Stimulated activated CD4-positive, alpha-beta T cell treated with anti-CD3 and anti-CD28 coated beads, TNF-alpha, amount 100 ng/mL, for 1 hour (primary cell): ENCODE data around the gene LGR4.

Experiments
- DNase-seq, 3 donors: peaks; one replicate each; pipeline ENCODE4 v3.0.0-alpha.2; 2020; ENCODE audit warnings: low read depth in 3 of 3, low spot score in 1 of 3

Gene LGR4

GRCh38 chr11:27403195-27403594 is 69.4 kb downstream of the LGR4 start:
- DNase-seq = no peak

GRCh38 chr11:27402450-27402849 is 70.1 kb downstream of the LGR4 start:
- DNase-seq = no peak

DNA sequence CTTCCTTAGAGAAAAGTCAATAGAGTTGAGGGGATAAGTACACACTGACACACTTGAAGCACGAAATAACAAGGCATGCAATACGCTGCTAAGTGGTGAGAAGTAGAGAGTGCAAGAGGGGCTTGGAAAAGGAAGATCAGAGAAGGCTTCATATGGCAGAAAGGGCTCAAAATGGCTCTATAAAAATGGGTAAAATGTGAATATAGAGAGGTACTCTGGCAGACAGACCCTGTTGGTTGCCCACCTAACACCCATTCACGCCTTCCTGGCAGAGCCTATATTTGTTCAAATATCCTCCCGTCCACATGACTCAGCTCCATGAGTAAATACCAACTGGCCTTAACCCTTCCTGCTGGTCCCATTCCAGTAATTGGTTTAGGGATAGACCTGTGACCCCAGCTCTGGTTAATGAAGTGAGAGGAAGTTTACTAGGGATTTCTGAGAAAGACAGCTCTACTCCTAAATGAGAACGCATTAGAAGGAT is 70.7 kb downstream of the LGR4 start:
- DNase-seq = no peak

- DNase-seq = no peak
Measured at GRCh38 chr11:27401280-27401832, 71.2 kb downstream of the LGR4 start.

DNA sequence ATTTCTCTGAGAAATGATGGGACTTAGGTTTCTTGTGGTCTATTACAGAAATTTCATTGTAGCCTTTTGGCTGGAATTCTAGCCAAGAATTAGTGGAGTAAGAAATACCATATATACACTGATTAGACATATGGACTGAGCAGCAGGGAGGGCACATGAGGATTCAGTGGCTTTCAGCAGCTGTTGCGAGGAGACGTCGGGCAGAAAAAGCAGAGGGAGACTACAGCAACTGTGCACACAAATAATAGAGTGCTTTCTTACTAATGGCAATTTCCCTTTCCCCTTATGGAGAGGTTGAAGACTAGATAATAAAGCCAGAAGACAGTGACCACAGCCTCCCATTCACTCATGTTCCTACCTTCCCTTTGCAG is 74.2 kb downstream of the LGR4 start:
- DNase-seq = no peak

GRCh38 chr11:27397624-27398399 is 74.8 kb downstream of the LGR4 start:
- DNase-seq = no peak

- no peak for DNase-seq
Measured at GRCh38 chr11:27396259-27396839, 76.2 kb downstream of the LGR4 start.

GRCh38 chr11:27395556-27396258 is 76.9 kb downstream of the LGR4 start:
- DNase-seq = no peak

- DNase-seq = no peak
Measured at GRCh38 chr11:27394781-27395228, 77.8 kb downstream of the LGR4 start.

DNA sequence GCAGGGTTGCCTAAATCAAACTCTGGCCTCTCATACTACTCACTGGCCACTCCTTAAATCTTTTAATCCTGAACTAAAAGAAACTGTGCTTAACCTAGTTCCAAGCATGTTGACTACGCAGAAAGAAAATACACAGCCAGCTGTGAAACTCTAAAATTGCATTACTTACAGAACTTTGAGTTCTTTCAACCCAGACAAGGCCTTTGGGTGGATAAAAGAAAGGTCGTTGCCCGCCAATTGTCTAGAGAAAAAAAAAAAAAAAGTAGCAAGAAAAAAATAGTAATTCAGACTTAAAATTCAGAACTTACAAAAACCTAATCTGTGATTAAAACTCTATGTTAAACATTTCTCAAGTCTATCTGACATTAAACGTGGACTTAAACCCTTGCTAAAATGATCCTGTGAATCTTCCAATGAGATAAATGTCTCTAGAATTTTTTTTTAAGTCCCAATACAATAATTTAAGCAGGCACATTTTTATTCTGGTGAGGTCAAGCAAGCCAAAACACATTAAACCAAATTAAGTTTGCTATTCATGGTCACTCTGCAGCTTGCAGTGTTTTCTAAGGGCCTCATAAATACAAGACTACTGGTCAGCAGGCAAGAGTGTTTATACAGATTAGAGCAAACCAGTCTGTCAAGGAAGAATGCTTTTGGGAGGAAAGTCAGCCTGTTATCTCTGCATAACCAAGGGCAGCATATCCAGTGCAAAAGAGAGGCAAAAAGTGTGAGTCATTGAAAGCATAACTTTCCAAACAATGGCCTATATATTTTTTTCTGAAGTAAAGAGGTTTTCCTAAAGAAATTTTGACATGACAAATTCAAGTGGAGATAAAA is 80.1 kb downstream of the LGR4 start:
- DNase-seq = no peak

- DNase-seq = no peak
Measured at GRCh38 chr11:27391331-27392015, 81.1 kb downstream of the LGR4 start.

GRCh38 chr11:27390318-27391295 is 82.0 kb downstream of the LGR4 start:
- no peak for DNase-seq

- no peak for DNase-seq
Measured at GRCh38 chr11:27388869-27389268, 83.7 kb downstream of the LGR4 start.

DNA sequence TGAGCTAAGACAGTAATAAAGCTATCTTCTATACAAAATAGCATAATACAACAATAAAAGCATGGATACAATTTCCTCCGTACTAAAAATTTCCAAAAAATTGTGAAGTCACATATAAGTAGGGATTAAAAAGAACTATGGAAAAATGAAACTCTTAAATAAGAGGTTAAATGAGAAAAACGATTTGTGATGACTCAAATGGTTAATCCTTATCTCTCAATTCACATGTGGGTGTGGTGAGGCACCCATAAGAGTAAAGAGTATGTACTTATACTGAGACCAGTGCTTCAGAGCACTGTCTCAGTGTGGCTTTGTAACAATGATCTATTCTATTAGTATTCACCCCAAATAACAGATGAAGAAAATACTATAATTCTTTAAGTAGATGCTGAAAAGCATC is 84.6 kb downstream of the LGR4 start:
- no peak for DNase-seq

GRCh38 chr11:27387362-27387761 is 85.2 kb downstream of the LGR4 start:
- DNase-seq = no peak

GRCh38 chr11:27386181-27386845 is 86.3 kb downstream of the LGR4 start:
- no peak for DNase-seq

GRCh38 chr11:27385245-27385644 is 87.3 kb downstream of the LGR4 start:
- DNase-seq = no peak

DNA sequence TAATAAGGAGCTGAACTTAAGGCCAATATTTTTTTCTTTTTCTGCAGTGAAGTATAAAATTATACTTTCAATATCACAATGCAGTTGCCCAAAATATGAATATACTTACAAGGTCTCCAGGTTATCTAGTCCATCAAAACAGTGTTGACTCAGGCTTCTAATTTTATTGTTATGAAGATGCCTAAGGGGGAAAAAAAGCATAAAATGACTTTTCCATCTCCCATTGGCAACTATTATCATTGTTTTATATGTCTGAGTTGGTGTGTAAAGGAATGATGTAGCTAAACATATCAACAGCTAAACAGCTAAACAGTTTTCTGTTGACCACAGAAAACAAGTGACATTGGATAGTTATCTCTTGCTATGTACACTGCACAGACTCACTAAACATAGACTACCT is 88.4 kb downstream of the LGR4 start:
- DNase-seq = no peak

DNA sequence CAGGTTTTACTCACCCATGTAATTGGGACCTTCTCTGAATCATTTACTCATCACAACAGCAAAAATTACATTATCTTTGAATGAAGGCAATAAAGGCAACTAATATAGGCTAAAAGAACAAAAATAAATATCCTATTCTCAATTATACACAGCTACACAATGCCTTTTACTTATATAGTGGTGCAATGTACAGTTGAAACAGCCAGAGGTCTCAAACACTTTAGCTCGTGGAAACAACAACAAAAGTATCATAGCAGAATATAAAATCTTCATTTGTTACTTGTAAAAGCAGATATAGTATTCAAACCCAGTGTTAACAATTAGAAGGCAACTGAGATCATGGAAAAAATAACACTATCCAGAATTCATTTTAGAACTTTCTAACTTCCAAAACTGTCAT is 88.9 kb downstream of the LGR4 start:
- no peak for DNase-seq
